Fibroblast of the aortic adventitia (primary cell): ENCODE results near the gene ANKRD33B. TPM values are rescaled to one million over a fixed set of nuclear protein-coding genes. Genes with fewer than 3 reads are reported as not detected.
A peak's percentile ranks its signal among the peaks of the same experiment; 100 is the strongest.

Experiments
- DNase-seq: peaks from one replicate; pipeline ENCODE4 v3.0.0-alpha.2; 2010; ENCODE audit warnings: low read depth
- H3K4me3 ChIP-seq: 2 replicates; pipeline ENCODE4 v1.5.1; 2011; ENCODE audit warnings: low read depth, mild to moderate bottlenecking, control low read depth, low read length, moderate library complexity
- total RNA-seq: library from RNA; depleted of rRNA; stranded (reverse); fragments of >200 nt; gene quantifications from 2 replicates; pipeline ENCODE4 v1.2.3, GENCODE V29; 2012; ENCODE audit warnings: low replicate concordance
- TF ChIP-seq, protein P1 (sequence below): IDR thresholded peaks from 2 replicates; pipeline ENCODE4 v1.5.1; 2011; ENCODE audit warnings: mild to moderate bottlenecking, low read length, control low read depth, inconsistent platforms; ENCODE audit not compliant: insufficient read depth

Gene ANKRD33B
- total RNA-seq, 1 donor, result 11.3 TPM

DNA sequence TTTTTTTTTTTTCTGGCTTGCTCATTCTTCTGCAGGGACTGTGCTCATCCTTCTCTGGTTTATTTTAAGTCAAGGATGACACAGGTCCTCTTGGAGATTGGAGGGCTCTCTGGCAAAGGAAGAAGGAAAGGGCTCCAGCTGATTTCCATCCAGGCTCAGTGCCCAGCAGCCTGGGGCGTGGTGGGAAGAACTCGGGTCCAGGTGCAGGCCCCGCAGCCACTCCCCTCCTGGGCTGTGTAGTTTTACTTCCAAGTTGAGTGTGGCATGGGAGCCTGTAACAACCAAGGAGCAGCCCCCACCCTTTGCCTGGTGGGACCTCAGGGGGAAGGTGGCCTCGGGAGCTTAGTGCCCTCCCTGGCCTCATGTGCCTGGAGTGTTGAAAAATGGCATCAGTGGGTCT lies 58.9 kb downstream of the ANKRD33B start:
- TF ChIP-seq, protein P1, sequence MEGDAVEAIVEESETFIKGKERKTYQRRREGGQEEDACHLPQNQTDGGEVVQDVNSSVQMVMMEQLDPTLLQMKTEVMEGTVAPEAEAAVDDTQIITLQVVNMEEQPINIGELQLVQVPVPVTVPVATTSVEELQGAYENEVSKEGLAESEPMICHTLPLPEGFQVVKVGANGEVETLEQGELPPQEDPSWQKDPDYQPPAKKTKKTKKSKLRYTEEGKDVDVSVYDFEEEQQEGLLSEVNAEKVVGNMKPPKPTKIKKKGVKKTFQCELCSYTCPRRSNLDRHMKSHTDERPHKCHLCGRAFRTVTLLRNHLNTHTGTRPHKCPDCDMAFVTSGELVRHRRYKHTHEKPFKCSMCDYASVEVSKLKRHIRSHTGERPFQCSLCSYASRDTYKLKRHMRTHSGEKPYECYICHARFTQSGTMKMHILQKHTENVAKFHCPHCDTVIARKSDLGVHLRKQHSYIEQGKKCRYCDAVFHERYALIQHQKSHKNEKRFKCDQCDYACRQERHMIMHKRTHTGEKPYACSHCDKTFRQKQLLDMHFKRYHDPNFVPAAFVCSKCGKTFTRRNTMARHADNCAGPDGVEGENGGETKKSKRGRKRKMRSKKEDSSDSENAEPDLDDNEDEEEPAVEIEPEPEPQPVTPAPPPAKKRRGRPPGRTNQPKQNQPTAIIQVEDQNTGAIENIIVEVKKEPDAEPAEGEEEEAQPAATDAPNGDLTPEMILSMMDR, result no peak
- no peak for DNase-seq
- H3K4me3 ChIP-seq, result no peak overlapping the region

DNA sequence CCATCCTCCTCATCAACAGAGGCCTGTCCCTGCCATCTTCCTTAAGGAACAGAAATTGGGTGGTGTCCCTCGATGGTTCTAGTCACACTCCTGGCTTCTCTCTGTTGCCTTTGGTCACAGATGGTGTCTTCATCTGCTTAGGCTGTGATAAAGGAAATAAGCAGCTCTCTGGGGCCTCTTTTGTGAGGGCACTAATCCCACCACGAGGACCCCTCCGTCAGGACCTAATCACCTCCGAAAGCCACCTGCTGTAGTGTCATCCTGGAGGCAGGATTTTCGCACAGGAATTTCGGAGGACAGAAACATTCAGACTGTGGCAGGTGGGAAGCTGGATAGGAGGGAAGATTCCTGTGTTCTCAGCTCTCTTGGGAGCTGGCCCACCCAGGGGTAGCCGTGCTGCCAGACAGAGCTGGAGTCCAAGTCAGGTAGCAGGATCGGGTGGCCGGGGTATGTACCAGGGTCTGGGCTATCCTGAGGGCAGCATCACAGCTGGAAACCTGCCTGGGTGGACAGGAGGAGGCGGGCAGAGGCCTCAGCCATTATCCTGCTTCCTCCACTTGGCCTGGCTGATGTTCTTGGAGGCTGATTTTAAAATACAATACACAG lies 59.5 kb downstream of the ANKRD33B start:
- no peak overlapping the region for H3K4me3 ChIP-seq
- DNase-seq, result no peak
- TF ChIP-seq, protein P1, result no peak

DNA sequence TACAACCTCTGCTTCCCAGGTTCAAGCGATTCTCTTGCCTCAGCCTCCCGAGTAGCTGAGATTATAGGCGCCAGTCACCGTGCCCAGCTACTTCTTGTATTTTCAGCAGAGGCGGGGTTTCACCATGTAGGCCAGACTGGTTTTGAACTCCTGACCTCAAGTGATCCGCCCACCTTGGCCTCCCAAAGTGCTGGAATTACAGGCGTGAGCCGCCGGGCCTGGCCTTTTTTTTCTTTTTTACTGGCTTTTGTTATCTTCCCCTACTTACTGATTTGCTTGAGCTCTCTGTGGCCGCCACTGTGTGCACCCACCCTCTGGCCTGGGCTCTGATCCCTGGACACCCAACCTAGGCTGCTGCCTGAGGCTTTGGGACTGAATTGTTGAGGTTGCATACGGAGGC lies 60.3 kb downstream of the ANKRD33B start:
- DNase-seq, result no peak
- TF ChIP-seq, protein P1, result no peak
- H3K4me3 ChIP-seq, result no peak overlapping the region

DNA sequence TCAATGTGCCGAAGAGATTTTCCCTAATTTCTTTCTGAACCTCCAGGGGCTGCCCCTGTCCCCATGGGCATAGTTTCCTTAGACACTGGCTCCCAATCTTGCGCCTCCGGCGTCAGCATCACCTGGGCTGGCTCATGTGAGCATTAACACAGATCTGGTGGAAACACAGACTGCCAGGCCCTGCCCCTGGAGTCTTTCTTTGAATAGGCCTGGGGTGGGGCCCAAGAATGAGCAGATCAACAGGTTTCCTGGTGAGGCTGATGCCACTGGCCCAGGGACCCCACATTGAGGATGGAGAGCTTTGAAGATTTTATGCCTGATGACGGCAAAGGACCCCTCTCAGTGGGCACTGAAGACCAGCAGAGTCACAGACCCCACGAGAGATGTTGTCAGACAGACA lies 60.8 kb downstream of the ANKRD33B start:
- TF ChIP-seq, protein P1, result no peak
- no peak overlapping the region for H3K4me3 ChIP-seq
- no peak for DNase-seq

DNA sequence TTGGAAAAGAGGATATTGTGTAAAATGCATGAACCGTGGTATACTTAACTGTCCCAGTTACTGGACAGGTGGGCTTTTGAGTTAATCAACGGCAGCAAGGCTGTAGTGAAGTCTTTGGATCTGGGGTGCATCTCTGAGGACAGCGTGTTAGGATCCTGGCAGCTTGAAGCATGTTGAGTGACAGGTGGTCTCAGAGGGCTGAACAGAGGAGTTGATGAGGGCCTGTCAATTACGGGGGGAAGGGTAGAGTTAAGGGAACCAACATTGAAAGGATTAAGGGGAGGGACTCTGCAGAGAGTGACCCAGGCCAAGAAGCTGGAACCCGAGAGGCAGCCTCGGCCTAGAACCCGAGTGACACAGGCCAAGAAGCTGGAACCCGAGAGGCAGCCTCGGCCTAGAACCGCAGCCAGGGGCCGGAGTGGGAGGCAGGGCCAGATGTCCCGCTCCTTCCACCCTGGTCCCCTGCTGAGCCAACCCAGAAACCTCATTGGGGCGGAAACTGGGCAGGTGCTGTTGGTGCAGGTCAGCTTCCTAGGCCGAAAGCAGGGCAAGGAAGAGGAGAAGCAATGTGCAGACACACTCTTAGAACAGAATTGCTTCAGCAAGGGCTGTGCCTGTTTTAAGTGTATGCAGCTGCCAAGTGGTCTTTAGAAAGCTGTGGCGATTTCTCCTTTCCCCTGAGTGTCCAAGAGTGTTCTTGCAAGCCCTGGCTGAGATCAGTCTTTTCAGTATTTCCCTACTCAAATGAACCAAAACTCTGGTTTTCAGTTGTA lies 62.0 kb downstream of the ANKRD33B start:
- DNase-seq, result peak; percentile 18
- TF ChIP-seq, protein P1, result no peak
- H3K4me3 ChIP-seq, result no peak overlapping the region

DNA sequence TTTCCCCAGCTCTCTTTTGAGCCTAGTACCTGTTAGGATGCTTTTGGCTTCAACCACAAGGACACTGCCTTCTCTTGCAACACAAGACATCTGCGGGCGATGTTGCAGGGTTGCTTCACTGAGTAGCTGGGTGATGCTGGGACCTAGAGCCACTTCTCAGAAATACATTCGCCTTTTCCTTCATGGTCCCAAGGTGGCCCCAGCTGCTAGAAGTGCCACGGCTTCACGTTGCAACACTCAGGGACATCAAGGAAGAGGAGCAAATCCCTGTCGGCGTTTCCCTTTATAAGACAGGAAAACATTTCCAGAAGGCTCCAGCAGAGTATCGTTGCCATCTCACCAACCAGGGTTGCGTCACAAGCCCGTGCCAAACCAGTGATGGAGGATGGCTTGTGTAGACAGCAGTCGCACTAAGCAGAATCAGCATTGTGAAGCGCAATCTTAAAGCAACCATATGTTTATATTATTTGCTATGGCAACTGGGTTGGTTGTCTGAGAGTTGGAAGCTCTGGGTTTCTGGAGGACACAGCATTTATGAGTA lies 62.7 kb downstream of the ANKRD33B start:
- TF ChIP-seq, protein P1, result no peak
- peak; percentile 32 for DNase-seq
- H3K4me3 ChIP-seq, result no peak overlapping the region
